Muscle of leg (tissue), 11 donors: ENCODE results near the gene SNX15. TPM values are rescaled to one million over a fixed set of nuclear protein-coding genes. Genes with fewer than 3 reads are reported as not detected.

Source experiments
- DNase-seq: peaks from one replicate; pipeline ENCODE4 v3.0.0; 2013
- H3K27ac ChIP-seq: one replicate; pipeline ENCODE4 v1.5.1; 2013; ENCODE audit warnings: mild to moderate bottlenecking, low read length, control low read depth
- H3K27me3 ChIP-seq: one replicate; pipeline ENCODE4 v1.6.1; 2013; ENCODE audit warnings: low read length; ENCODE audit not compliant: control insufficient read depth, insufficient read depth
- H3K36me3 ChIP-seq: one replicate; pipeline ENCODE4 v1.6.1; 2013; ENCODE audit warnings: low read length; ENCODE audit not compliant: control insufficient read depth, insufficient read depth
- H3K4me1 ChIP-seq: one replicate; pipeline ENCODE4 v1.6.1; 2013; ENCODE audit warnings: low read length; ENCODE audit not compliant: control insufficient read depth, insufficient read depth
- H3K4me3 ChIP-seq: one replicate; pipeline ENCODE4 v1.5.1; 2013; ENCODE audit warnings: low read length, control low read depth
- H3K9me3 ChIP-seq: replicated peaks from 2 replicates; pipeline ENCODE4 v1.6.1; 2013; ENCODE audit warnings: low read depth, low read length; ENCODE audit not compliant: control insufficient read depth
- WGBS: methylation state at CpG from one replicate; pipeline ENCODE4 v1.1.5; 2013; ENCODE audit warnings: missing lambda C conversion rate; ENCODE audit not compliant: insufficient coverage; 5-methylcytosine and 5-hydroxymethylcytosine counted together
- polyA plus RNA-seq, 8 donors: library from polyadenylated mRNA; unstranded; fragments of 120-200 nt; gene quantifications; one replicate each; pipeline versions ENCODE4 v1.2.1 to v1.2.3, GENCODE V29; 2013; ENCODE audit warnings: inconsistent platforms in 1 of 8, low replicate concordance in 1 of 8; ENCODE audit not compliant: insufficient read length in 8 of 8, insufficient read depth in 1 of 8
- total RNA-seq: library from RNA; stranded (reverse); fragments of 120-200 nt; gene quantifications from one replicate; pipeline ENCODE4 v1.2.4, GENCODE V29; 2013

Gene SNX15
- total and polyA plus RNA-seq, 9 donors: 18.3 to 29.6 (median 22.3) TPM

- WGBS: 85% methylated on average over 4 of the region's 9 CpGs
- Histone ChIP-seq H3K4me3 (no peak overlapping the region), H3K27me3 (peaks cover 6% of the 10 kb centered on the region), H3K9me3 (no peaks in the 10 kb centered on the region), H3K27ac (no peak overlapping the region), H3K4me1 (peaks cover 13% of the 10 kb centered on the region), H3K36me3 (peaks cover 2% of the 10 kb centered on the region)
- no peak for DNase-seq
These were observed 24.2 kb downstream of the SNX15 start for GRCh38 chr11:65051398-65051858.

- no peak overlapping the region for H3K4me3 ChIP-seq
- H3K27ac ChIP-seq: no peak overlapping the region
- no peaks in the 10 kb centered on the region for H3K4me1 ChIP-seq
- H3K9me3 ChIP-seq: no peaks in the 10 kb centered on the region
- no peaks in the 10 kb centered on the region for H3K36me3 ChIP-seq
- DNase-seq: no peak
- H3K27me3 ChIP-seq: peaks cover 2% of the 10 kb centered on the region
- WGBS: 35% methylated on average over 8 of the region's 8 CpGs
These were observed 26.7 kb downstream of the SNX15 start for GRCh38 chr11:65053827-65054508.

- no peak overlapping the region for H3K4me3 ChIP-seq
- H3K27ac ChIP-seq: no peak overlapping the region
- DNase-seq: no peak
These were observed 28.3 kb downstream of the SNX15 start for GRCh38 chr11:65055538-65055937.

GRCh38 chr11:65056999-65057398 is 29.8 kb downstream of the SNX15 start:
- Histone ChIP-seq H3K36me3 (no peaks in the 10 kb centered on the region), H3K4me3 (no peak overlapping the region), H3K27ac (no peak overlapping the region), H3K4me1 (no peaks in the 10 kb centered on the region), H3K9me3 (no peaks in the 10 kb centered on the region), H3K27me3 (peaks cover 2% of the 10 kb centered on the region)
- 82% methylated on average over 3 of the region's 6 CpGs for WGBS
- DNase-seq: no peak

More at GRCh38 chr11:65055538-65055937, 28.3 kb downstream of the SNX15 start:
- no peaks in the 10 kb centered on the region for H3K4me1 ChIP-seq
- WGBS: no CpG with 5 or more reads among the region's 1 CpG
- H3K36me3 ChIP-seq: no peaks in the 10 kb centered on the region
- H3K9me3 ChIP-seq: no peaks in the 10 kb centered on the region
- H3K27me3 ChIP-seq: peaks cover 2% of the 10 kb centered on the region

GRCh38 chr11:65057526-65057925 is 30.3 kb downstream of the SNX15 start:
- Histone ChIP-seq H3K9me3 (no peaks in the 10 kb centered on the region), H3K27me3 (peaks cover 2% of the 10 kb centered on the region), H3K4me3 (no peak overlapping the region), H3K4me1 (no peaks in the 10 kb centered on the region), H3K36me3 (no peaks in the 10 kb centered on the region), H3K27ac (no peak overlapping the region)
- WGBS: 91% methylated on average over 6 of the region's 7 CpGs
- no peak for DNase-seq

- Histone ChIP-seq H3K4me1 (no peaks in the 10 kb centered on the region), H3K27ac (no peak overlapping the region), H3K9me3 (no peaks in the 10 kb centered on the region), H3K36me3 (no peaks in the 10 kb centered on the region), H3K27me3 (peaks cover 2% of the 10 kb centered on the region), H3K4me3 (no peak overlapping the region)
- no peak for DNase-seq
- 61% methylated on average over 10 of the region's 13 CpGs for WGBS
These were observed 30.8 kb downstream of the SNX15 start for GRCh38 chr11:65058012-65058411.

- Histone ChIP-seq H3K9me3 (no peaks in the 10 kb centered on the region), H3K36me3 (no peaks in the 10 kb centered on the region), H3K4me3 (no peak within 1 kb of the TSS), H3K27ac (no peak within 1 kb of the TSS), H3K27me3 (peaks cover 2% of the 10 kb centered on the region), H3K4me1 (no peaks in the 10 kb centered on the region)
- 73% methylated on average over 4 of the region's 8 CpGs for WGBS
- no peak for DNase-seq
These were observed 31.3 kb downstream of the SNX15 start, which contains the start of gene NAALADL1 for GRCh38 chr11:65058419-65059054. NAALADL1 (minus strand) TSS chr11:65058553; CDS start chr11:65058521, 32 bp downstream.

GRCh38 chr11:65059523-65059922 is 32.3 kb downstream of the SNX15 start:
- no peak for DNase-seq

GRCh38 chr11:65059959-65060824 is 33.0 kb downstream of the SNX15 start:
- no peaks in the 10 kb centered on the region for H3K9me3 ChIP-seq
- no peak overlapping the region for H3K4me3 ChIP-seq
- no peak overlapping the region for H3K27ac ChIP-seq
- DNase-seq: no peak
- no peaks in the 10 kb centered on the region for H3K27me3 ChIP-seq
- no peaks in the 10 kb centered on the region for H3K4me1 ChIP-seq
- H3K36me3 ChIP-seq: no peaks in the 10 kb centered on the region
- 33% methylated on average over 3 of the region's 10 CpGs for WGBS

More at GRCh38 chr11:65059523-65059922, 32.3 kb downstream of the SNX15 start:
- Histone ChIP-seq H3K4me1 (no peaks in the 10 kb centered on the region), H3K27ac (no peak overlapping the region), H3K27me3 (no peaks in the 10 kb centered on the region), H3K9me3 (no peaks in the 10 kb centered on the region), H3K4me3 (no peak overlapping the region), H3K36me3 (no peaks in the 10 kb centered on the region)
- WGBS: 40% methylated on average over 1 of the region's 3 CpGs

- no peak for DNase-seq
- Histone ChIP-seq H3K27ac (no peak overlapping the region), H3K36me3 (no peaks in the 10 kb centered on the region), H3K4me1 (no peaks in the 10 kb centered on the region), H3K4me3 (no peak overlapping the region), H3K9me3 (no peaks in the 10 kb centered on the region), H3K27me3 (no peaks in the 10 kb centered on the region)
- 52% methylated on average over 6 of the region's 9 CpGs for WGBS
These were observed 33.7 kb downstream of the SNX15 start for GRCh38 chr11:65060913-65061408.
